ENCODE results near the gene NEBL.

Gene NEBL

GRCh38 chr10:20856484-20856883, 40.6 kb downstream of the NEBL start:
- no peak overlapping the region for H3K27ac ChIP-seq
- no peak for TF ChIP-seq ZFX (IDR thresholded peaks at IDR 0.05)
- TF ChIP-seq, protein P1, sequence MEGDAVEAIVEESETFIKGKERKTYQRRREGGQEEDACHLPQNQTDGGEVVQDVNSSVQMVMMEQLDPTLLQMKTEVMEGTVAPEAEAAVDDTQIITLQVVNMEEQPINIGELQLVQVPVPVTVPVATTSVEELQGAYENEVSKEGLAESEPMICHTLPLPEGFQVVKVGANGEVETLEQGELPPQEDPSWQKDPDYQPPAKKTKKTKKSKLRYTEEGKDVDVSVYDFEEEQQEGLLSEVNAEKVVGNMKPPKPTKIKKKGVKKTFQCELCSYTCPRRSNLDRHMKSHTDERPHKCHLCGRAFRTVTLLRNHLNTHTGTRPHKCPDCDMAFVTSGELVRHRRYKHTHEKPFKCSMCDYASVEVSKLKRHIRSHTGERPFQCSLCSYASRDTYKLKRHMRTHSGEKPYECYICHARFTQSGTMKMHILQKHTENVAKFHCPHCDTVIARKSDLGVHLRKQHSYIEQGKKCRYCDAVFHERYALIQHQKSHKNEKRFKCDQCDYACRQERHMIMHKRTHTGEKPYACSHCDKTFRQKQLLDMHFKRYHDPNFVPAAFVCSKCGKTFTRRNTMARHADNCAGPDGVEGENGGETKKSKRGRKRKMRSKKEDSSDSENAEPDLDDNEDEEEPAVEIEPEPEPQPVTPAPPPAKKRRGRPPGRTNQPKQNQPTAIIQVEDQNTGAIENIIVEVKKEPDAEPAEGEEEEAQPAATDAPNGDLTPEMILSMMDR (conservative IDR thresholded peaks at IDR 0.05) = no peak

- H3K27ac ChIP-seq = no peak overlapping the region
- no peak for TF ChIP-seq ZFX (IDR thresholded peaks at IDR 0.05)
- TF ChIP-seq, protein P1 (conservative IDR thresholded peaks at IDR 0.05) = peak; percentile 80
Measured at GRCh38 chr10:20855398-20856038, 41.6 kb downstream of the NEBL start.

DNA sequence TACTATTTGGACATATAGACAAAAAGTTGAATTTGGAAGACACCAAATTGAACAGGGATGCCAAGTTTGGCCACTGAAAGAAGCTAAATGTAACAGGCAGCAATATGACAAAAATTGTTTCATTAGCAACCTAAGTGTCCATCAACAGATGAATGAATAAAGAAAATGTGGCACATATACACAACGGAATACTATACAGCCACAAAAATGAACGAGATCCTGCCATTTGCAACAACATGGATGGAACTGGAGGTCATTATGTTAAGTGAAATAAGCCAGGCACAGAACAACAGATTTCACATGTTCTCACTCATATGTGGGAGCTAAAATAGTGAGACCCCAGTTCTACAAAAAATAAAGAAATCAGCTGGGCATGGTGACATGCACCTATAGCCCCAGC, 43.8 kb downstream of the NEBL start:
- no peak for TF ChIP-seq ZFX (IDR thresholded peaks at IDR 0.05)
- TF ChIP-seq, protein P1 (conservative IDR thresholded peaks at IDR 0.05) = no peak
- H3K27ac ChIP-seq = no peak overlapping the region

GRCh38 chr10:20852303-20852702, 44.8 kb downstream of the NEBL start:
- TF ChIP-seq, protein P1 (conservative IDR thresholded peaks at IDR 0.05) = no peak
- TF ChIP-seq ZFX (IDR thresholded peaks at IDR 0.05) = no peak

GRCh38 chr10:20847512-20847911, 49.6 kb downstream of the NEBL start:
- no peak overlapping the region for H3K27ac ChIP-seq
- TF ChIP-seq, protein P1 (conservative IDR thresholded peaks at IDR 0.05) = no peak
- TF ChIP-seq ZFX (IDR thresholded peaks at IDR 0.05) = no peak

More at GRCh38 chr10:20852303-20852702, 44.8 kb downstream of the NEBL start:
- no peak overlapping the region for H3K27ac ChIP-seq

DNA sequence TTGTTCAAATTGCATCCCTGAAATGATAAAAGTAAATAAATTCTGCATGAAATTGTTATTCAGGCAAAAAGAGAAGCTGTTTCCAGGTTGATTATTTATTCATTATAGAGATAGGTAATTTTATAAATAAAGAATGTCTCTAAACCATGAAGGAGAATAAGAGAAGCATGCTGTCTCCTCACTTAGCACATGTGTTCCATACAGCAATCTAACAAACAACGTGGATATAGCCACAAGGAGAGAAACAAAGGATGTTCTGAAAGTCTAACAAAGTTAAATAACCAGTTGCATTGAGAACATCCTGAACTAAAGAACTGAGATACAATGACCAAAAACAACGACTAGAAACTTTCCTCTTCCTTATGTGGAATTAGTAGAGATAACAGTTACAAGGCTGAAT, 50.8 kb downstream of the NEBL start:
- no peak overlapping the region for H3K27ac ChIP-seq
- no peak for TF ChIP-seq ZFX (IDR thresholded peaks at IDR 0.05)
- TF ChIP-seq, protein P1 (conservative IDR thresholded peaks at IDR 0.05) = no peak

DNA sequence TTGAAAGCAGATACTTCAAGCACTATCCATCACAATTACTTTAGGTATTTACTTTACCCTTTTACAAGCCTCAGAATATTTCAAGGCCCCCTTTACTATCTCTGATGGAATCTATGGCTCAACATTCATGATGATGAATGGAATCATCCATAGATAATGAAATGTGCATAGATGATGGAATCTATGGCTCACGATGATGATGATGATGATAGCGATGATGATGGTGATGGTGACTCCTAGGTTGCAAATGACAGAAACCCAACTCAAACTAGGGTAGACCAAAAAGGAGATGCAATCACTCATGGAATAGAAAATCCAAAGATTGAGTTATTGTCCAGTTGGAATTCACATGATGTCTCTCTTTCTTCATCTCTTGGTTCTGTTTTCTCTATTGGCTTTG, 55.7 kb downstream of the NEBL start:
- TF ChIP-seq, protein P1 (conservative IDR thresholded peaks at IDR 0.05) = no peak
- no peak for TF ChIP-seq ZFX (IDR thresholded peaks at IDR 0.05)
- H3K27ac ChIP-seq = no peak overlapping the region
